CD4-positive, alpha-beta T cell treated with Interleukin-6 for 4 hours (primary cell): Measurements from ENCODE around the gene MAP3K12.
"Not testable (repeated sequence)": the region's sequence is repeated elsewhere in the genome, so short reads cannot be mapped to it uniquely, and the experiment has no call there.

Experiments
- DNase-seq: peaks from one replicate; pipeline ENCODE4 v3.0.0-alpha.2; 2020; ENCODE audit warnings: mixed read lengths

The MAP3K12 gene

DNA sequence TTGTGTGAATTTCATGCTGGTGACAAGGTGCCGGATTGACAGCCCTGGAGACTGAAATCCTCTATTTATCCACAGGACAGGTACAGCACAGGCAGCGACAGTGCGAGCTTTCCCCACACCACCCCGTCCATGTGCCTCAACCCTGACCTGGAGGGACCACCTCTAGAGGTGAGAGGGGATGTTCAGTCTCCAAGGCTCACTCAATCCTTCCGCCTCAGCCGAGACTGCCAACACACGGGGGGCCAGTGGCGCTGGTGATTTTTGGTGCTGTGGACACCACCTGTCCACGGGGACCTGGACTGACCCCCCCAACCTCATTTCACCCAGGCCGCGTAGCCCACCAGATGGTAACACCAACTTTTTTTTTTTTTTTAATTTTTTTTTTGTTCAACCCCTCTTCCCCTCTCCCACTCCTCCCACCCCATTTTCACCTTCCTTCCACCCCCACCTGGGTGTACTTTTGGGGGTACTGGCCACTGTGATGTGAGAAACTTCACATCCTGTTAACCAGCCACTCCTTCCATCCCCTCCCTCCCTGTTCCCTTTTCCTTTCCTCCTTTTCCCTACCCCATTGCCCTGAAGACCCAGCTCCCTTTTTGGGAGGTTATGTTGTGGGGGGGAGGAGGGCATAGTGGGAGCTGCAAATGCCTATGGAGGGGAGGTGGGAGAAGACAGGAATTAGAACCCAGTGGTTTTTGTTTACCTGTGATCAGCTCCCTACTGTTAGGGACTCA is 34.4 kb downstream of the MAP3K12 start:
- DNase-seq, result no peak

DNA sequence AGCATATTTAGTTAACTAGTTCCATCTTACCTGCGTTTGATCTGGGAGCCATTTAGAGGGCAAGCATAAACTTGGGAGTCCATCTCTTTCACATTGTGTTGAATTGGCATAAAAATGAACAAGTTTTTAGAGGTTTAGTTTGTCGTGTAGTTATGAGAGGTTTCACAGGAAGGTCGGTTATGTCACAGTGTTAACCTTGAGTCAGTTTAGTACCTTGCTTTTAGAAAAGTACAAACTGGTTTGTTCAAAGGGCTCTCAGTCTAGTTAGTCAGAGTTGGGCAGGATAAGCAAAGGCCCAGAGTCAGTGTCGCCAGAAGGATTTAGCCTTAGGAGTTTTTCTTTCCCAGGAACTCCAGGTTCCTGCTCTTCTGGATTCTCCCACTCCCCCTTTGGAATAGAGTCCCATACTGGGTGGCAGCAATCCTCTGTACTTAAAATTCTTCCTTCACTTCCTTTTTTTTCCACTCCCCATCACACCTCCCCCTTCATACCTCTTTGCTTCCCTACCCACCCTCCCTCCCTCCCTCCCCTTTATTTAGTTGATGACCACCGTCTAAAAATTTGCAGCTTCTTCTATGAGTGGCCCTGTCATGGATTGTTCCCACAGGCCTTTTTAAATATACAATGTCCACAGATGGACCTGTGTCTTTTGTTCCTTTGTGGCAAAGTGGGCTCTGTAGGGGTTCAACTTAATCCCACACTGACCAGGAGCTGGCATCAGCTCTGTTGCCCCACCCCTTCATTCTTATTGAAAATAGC is 35.3 kb downstream of the MAP3K12 start:
- no peak for DNase-seq

DNA sequence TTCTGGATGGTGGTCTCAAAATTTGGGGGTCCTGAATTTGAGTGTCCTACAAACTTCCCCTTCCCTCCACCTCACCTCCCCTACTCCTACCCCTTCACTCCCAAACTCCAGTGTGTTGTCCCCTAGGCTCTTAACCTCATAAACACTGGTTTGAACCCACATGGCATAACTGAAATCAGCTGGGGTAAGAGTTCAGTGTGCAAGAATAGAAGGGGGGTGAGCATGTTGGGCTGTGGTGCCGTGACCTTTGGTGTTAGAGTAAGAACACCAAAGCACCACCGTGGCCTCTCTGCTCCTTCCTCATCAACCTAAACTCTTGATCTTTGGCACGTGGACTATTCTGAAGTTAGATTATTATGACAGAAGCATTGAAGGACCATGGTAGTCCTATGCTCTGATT is 36.3 kb downstream of the MAP3K12 start:
- no peak for DNase-seq

DNA sequence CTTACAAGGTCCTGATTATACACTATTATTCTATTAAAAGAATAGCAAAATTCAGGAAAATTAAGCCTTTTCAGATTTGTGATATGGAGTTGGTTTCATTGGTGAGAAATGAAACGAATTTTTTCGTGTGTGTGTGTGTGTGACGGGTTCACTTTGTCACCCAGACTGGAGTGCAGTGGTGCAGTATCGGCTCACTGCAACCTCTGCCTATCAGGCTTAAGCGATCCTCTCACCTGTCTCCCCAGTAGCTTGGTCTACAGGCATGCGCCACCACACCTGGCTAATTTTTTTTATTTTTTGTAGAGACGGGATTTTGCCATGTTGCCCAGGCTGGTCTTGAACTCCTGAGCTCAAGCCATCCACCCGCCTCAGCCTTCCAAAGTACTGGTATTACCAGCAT is 37.7 kb downstream of the MAP3K12 start:
- DNase-seq, result no peak

DNA sequence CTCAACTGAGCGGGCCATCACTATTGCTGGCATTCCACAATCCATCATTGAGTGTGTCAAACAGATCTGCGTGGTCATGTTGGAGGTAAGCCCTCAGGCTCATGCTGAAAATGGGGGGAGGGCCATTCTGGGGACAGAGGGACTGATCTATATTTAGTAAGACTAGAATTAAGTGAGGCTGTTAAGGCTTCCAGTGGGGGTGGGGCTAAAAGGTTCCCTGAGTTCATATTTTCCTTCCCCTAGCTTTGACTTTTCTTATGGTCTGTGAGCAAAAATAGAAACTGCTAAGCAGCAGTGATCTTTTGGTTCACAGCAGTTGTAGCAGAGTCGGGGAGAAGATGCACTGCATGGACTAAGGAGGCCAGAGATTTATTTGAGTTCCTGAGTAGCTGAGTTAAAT is 38.2 kb downstream of the MAP3K12 start:
- no peak for DNase-seq

DNA sequence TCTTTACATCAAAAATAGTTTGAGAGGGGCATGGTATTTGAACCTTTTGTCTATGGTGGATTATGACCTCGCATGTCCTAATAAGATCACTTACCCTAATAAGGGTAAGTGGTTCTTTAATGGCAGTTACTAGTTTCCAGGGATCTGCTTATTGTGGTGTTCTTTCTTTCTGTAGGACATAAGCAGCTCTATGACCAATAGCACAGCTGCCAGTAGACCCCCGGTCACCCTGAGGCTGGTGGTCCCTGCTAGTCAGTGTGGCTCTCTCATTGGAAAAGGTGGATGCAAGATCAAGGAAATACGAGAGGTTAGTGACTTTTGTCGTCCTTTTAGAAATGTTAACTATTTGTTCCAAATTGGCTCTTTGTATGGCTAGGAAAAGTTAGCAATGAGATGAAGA is 40.2 kb downstream of the MAP3K12 start:
- no peak for DNase-seq

DNA sequence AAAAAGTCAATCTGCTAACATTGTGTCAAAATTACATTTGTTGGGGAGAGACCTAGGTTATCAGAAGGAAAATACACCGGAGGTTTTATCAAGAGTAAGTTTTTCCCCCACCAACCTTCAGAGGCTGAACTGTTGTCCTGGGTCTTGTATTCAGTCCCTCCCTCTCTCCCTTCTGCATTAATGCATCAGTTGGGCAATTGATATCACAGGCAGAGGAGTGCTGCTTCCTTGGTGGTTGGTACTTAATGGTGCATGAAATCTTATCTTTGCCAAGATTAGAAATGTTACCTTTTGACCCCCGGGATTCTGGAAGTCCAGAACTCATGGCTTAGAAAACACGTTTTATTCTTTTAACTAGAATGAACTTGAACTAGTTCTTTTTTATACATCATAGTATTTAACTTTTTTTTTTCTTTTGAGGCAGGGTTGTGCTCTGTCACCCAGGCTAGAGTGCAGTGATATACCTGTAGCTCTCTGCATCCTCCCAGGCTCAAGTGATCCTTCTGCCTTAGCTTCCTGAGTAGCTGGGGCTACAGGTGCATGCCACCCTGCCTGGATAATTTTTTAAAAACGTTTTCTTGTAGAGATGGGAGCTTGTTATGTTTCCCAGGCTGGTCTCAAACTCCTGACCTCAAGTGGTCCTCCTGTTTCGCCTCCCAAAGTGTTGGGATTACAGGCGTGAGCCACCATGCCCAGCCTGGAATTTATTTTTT is 42.4 kb downstream of the MAP3K12 start:
- no peak for DNase-seq

DNA sequence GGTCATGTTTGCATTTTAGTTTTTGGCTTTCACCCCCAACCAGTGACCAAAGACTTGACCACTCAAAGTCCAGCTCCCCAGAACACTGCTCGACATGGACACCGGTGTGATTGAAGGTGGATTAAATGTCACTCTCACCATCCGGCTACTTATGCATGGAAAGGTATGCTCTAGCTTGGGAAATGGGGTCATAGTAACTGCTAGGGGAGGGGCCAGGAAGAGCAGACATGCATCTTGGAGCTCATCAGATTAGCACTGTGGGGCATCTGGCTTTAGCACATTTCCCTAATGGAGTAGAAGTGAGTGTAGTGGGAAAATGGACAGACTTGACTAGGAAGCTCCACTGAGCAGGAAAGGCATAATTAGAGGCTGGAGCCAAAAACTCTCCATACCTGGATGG is 44.6 kb downstream of the MAP3K12 start:
- no peak for DNase-seq

DNA sequence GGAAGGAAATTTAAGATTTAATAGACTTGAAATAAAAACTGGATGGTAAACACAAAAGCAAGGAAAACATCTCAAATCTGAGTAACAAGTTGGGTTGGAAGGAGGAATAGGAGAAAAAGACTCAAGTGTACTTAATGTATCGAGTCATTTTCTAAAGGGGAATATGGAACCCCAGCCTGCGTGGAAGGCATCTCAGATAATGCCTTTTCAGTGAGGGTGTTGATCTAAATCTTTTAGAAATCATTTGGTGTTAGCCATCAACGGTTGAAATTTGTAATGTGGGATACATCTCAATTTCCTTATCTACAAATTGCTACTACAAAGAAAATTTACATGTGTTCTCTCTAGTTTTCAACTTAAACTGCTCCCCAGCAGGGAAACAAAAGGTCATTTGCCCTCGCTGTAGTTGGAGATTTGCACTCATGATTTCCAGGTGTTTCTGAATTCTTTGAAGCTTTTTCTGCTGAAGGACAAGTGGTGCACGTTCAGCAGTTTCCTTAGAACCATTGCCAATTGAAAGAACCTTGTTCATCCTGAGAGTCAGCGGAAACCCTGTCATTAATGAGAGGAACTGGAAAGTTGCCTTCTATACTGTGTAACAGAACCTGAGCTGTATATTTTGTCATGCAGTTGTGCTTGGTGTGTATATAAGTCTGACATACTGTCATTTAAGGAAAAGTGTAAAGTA is 45.2 kb downstream of the MAP3K12 start:
- no peak for DNase-seq

DNA sequence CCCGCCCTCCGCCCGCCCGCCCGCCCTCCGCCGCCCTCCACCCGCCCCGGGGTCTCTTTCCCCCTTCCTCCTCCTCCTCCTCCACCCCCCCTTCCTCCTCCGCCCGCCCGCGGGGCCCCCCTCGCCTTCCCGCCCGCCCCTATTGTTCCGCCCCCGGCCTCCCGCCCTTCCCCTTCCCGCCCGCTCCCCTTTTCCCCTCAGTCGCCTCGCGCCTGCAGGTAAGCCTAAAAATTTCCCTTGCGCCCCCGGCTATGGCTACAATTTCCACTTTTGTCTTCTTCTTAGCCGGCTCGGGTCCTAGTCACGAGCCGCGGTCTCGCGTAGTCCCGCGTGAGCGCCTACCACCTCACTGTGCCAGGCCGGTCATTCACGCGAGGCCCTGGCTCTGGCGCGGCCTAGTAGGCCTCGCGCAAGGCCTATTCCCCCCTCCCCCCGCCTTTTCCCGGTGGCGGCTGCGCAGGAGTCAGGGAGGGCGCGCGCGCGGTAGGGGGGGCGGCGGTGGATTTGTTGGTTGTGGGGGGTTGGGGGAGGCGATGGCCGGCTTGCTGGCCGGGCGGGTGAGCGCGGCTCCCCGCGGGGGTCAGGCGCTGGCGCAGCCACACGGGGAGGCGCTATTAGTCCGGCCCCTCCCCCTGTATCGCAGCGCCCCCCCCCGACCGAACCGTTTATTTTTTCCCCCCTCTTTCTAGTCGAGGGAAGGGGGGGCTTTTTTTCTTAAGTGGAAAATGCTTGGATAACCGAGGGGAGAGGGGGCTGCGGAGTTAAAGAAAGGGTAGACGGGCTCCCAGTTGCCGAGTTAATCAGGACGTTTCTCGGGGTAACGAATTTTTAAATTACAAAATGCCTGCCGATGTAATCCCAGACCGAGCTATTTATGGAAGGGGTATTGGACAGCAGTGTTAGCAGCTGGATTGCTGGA is 46.8 kb downstream of the MAP3K12 start:
- DNase-seq, result peak; percentile 79

DNA sequence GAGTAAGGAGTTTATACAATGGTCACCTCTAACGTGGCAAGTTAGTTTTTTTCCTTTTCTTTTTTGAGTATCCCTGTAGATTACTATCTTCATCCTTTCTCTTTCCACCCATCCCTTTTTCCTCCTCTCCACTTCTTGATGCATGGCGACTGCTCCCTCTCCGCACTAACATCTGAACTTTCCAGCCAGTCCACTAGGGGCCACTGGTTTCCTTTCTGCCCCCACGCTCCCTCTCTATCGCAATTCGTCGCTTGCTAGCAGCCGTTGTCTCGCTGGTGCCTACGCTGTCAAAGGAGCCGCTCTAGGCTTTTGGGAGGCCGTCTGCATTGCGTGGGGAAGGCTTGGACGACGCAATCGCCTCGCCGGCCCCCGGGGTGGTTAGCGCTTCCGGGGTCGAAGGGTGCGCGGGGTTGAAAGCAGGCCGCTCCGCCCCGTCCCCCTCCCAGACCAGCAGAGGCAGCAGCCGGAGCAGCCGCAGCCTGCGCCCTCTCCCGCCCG is 47.5 kb downstream of the MAP3K12 start, which contains the start of gene PCBP2:
TSS of gene PCBP2 (plus strand) at position 442 of the 498 bp plus-strand sequence. CDS start 2,699 bp downstream, outside the sequence.
- DNase-seq, result peak; percentile 98

DNA sequence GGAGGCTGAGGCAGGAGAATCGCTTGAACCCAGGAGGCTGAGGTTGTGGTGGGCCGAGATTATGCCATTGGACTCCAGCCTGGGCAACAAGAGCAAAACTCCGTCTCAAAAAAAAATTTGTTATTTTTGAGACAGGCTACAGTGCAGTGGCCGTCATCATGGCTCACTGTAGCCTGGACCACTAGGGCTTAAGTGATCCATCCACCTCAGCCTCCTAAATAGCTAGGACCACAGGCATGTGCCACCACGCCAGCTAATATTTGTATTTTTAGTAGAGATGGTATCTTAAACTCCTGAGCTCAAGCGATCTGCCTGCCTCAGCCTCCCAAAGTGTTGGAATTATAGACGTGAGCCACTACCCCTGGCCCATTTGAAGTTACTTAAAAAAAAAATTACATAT is 48.3 kb downstream of the MAP3K12 start:
- DNase-seq, result no peak

DNA sequence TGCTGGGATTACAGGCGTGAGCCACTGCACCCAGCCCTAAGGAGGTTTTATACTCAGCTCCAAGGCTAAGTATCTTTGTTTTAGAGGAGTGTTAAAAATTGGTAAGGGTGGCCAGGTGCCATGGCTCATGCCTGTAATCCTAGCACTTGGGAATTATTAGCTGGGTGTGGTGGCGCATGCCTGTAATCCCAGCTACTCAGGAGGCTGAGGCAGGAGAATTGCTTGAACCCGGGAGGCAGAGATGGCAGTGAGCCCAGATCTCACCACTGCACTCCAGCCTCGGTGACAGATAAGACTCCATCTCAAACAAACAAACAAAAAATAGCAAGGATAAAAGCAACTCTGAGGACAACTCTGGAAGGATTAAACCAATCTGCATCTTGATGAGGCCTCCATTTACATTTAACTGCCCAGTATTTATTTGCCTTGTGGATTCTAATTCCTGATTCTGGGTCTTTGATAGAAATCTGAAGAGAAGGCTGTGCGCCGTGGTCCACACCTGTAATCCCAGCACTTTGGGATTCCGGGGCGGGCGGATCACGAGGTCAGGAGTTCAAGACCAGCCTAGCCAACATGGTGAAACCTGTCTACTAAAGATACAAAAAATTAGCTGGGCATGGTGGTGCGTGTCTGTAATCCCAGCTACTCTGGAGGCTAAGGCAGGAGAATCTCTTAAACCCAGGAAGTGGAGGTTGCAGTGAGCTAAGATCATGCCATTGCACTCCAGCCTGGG is 54.5 kb downstream of the MAP3K12 start:
- DNase-seq, result not testable (repeated sequence)

DNA sequence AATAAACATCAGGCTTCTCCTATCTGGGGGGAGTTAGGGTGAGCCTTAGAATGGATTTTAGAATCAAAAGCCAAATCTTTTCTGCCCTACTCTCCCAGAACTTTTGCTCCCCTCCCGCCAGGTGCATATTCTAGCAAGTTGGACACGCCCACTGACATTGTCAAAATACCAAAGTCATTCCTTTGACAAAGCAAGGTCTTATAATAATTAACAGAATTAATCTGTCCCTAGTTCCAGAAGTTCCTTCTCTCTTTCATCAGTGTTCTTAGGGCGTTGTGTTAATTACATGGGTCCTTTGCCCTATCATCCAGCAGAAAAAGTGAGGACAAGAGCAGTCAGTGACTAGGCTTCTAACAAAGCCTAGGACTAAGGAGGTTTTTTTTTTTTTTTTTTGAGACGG is 55.3 kb downstream of the MAP3K12 start:
- no peak for DNase-seq

DNA sequence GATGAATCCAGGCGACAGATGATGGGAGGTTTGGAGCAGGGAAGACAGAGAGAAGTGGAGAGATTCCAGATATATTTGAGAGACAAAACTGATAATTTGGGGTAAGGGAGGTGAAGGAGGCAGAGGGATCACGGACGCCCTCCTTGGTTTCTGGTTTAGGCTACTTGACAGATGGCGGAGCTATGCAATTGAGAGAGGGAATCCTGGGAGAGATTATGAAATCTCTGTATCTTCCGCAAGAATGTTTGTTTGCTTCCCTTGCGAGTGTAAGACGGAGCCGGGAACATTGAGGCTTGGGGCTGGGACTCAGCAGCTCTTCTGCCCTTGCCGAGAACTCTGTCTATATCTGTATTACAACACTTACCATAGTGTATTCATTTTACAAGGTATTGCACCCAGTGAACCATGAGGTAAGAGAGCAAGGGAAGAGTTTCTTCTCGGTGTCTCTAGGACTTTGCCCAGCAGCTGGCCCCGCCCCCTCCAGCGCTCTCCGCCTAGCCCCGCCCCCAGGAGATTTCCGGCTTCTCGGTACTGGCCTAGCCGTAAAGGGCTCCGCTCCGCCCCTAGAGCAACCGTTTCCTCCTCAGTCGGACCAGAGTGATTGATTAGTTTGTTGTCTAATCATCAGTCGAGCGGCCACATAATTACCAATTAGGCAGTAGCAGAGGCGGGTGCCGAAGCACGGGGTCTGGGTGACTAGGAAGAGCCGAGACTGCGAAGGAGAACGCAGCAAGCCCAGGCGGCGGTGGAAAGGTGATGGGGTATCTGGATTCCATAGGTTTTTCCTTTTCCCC is 58.0 kb downstream of the MAP3K12 start, which contains the start of gene PRR13:
TSS of gene PRR13 (plus strand) at position 695 of the 794 bp plus-strand sequence. CDS start 981 bp downstream, outside the sequence.
- peak; percentile 100 for DNase-seq

DNA sequence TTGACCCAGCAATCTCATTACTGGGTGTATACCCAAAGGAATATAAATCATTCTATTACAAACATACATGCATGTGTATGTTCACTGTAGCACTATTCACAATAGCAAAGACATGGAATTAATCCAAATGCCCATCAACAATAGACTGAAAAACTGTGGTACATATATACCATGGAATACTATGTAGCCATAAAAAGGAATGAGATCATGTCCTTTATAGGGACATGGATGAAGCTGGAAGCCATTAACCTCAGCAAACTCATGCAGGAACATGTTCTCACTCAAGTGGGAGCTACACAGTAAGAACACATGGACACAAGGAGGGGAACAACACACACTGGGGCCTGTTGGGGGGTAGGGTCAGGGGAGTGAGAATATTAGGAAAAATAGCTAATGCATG is 59.7 kb downstream of the MAP3K12 start:
- not testable (repeated sequence) for DNase-seq

DNA sequence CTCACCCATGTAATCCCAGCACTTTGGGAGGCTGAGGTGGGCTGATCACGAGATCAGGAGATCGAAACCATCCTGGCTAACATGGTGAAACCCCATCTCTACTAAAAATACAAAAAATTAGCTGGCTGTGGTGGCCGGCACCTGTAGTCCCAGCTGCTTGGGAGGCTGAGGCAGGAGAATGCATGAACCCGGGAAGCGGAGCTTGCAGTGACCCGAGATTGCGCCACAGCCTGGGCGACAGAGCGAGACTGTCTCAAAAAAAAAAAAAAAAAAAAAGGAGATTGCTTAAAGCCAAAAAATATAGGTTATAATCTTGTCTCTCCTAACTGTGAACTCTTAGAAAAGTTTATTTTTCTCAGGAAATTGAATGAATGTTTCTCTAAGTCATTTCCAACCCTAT is 63.9 kb downstream of the MAP3K12 start:
- not testable (repeated sequence) for DNase-seq

DNA sequence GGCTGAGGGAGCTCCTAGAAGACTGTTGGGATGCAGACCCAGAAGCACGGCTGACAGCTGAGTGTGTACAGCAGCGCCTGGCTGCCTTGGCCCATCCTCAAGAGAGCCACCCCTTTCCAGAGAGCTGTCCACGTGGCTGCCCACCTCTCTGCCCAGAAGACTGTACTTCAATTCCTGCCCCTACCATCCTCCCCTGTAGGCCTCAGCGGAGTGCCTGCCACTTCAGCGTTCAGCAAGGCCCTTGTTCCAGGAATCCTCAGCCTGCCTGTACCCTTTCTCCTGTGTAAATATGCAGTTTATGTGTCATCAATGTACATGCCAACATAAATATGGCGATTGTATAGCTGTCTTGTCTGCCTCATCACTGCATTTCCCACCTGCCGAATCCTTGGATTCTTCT is 68.1 kb downstream of the MAP3K12 start:
- DNase-seq, result no peak

DNA sequence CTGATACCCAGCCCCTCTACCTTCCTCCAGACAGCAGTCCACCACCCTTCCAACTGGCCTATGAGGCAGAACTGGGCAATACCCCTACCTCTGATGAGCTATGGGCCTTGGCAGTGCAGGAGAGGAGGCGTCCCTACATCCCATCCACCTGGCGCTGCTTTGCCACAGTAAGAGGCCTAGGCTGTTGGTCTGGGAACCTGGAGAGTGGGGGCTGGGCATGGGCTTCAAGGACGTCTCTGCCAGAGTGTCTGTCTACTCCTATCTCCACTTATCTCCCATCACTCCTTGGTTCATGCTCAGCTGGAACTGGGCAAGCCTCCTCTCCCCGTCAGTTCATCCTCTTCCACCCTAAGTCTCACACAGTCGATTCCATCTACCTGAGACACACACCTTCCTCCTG is 69.1 kb downstream of the MAP3K12 start:
- no peak for DNase-seq
